Measurements from ENCODE around the gene DDAH1. TPM values are rescaled to one million over a fixed set of nuclear protein-coding genes. Genes with fewer than 3 reads are reported as not detected.

DDAH1 gene
- polyA plus RNA-seq, 1 donor from 2014 or later = 42.7 TPM

DNA sequence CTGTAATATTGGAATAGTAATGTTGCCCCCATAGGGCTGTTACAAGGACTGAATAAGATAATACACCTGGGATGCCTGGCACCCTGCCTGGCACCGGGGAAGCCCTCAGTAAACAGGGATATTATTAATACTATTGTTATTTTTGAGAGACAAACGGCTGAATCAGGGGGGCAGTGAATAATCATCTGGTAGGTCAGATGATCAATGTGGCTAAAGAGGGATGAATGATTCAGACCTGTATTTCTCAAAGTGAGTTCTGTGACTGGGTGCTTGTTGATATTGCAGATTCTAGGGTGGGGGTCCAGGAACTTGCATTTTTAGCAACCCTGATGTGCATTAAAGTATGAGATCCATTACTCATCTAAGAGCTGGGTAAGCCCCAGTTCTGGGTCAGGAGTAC lies 142.3 kb downstream of the DDAH1 start:
- Histone ChIP-seq H3K9me3 (ENCODE audit: low read length) (no peaks in the 10 kb centered on the region), H2AFZ (ENCODE audit: low read depth, low read length) (no peak overlapping the region), H3K9me2 (ENCODE audit: insufficient read depth, low read length) (no peaks in the 10 kb centered on the region), H3F3A (ENCODE audit: insufficient read depth, low read length, poor library complexity, severe bottlenecking) (no peaks in the 10 kb centered on the region), H3K36me3 (ENCODE audit: insufficient read depth, low read length) (peaks cover 3% of the 10 kb centered on the region), H3K27me3 (ENCODE audit: insufficient read depth, low read depth, low read length) (no peaks in the 10 kb centered on the region), H3K79me2 (replicated peaks; ENCODE audit: insufficient read depth, low read length) (no peaks in the 10 kb centered on the region), H4K20me1 (ENCODE audit: insufficient read depth) (no peaks in the 10 kb centered on the region), H3K4me2 (ENCODE audit: low read length) (no peak overlapping the region), H3K9ac (ENCODE audit: low read length) (no peak overlapping the region), H3K4me3 (ENCODE audit: low read length) (no peak overlapping the region), H3K27ac (ENCODE audit: low read length) (no peak overlapping the region)
- no peak for TF ChIP-seq EP300 (conservative IDR thresholded peaks at IDR 0.05; ENCODE audit: poor library complexity, severe bottlenecking)
- TF ChIP-seq RAD21 (conservative IDR thresholded peaks at IDR 0.05) = no peak
- TF ChIP-seq, protein P1, sequence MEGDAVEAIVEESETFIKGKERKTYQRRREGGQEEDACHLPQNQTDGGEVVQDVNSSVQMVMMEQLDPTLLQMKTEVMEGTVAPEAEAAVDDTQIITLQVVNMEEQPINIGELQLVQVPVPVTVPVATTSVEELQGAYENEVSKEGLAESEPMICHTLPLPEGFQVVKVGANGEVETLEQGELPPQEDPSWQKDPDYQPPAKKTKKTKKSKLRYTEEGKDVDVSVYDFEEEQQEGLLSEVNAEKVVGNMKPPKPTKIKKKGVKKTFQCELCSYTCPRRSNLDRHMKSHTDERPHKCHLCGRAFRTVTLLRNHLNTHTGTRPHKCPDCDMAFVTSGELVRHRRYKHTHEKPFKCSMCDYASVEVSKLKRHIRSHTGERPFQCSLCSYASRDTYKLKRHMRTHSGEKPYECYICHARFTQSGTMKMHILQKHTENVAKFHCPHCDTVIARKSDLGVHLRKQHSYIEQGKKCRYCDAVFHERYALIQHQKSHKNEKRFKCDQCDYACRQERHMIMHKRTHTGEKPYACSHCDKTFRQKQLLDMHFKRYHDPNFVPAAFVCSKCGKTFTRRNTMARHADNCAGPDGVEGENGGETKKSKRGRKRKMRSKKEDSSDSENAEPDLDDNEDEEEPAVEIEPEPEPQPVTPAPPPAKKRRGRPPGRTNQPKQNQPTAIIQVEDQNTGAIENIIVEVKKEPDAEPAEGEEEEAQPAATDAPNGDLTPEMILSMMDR (IDR thresholded peaks at IDR 0.05; ENCODE audit: poor library complexity, severe bottlenecking) = no peak
- TF ChIP-seq POLR2AphosphoS5 (IDR thresholded peaks at IDR 0.05) = no peak

DNA sequence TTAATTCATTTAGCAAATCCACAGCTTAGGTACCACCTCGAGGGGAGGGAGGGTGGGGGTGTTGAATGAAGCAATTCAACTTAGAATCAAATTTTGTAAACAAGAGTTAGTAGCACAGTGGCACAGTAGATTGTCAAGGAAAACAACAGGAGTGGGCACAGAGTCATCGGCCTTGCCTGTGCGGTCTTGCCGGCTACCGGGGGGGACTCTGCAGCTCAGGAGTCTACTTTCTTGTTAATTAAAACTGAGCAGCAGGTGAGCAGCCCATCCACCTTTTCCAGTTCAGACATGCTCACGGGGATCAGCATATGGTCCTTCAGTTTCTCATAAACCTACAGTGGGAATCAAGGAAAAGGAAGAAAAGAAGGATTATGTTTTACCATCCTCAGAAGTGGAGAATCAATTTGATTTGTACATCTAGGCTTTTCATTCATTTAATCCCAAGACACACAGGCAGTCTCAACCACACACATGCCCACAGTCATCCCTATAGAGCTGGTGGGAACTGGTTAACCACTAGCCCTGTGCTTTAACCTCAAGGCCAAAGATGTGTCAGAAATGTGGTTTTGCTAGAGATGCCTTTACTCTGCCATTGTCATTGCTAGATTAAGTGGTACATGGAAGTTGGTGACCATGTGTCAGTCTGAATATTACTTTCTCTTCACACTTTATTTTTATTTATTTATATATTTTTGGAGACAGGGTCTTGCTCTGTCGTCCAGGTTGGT lies 143.6 kb downstream of the DDAH1 start:
- no peaks in the 10 kb centered on the region for H3K27me3 ChIP-seq (ENCODE audit: insufficient read depth, low read depth, low read length)
- H2AFZ ChIP-seq (ENCODE audit: low read depth, low read length) = no peak overlapping the region
- H4K20me1 ChIP-seq (ENCODE audit: insufficient read depth) = no peaks in the 10 kb centered on the region
- H3F3A ChIP-seq (ENCODE audit: insufficient read depth, low read length, poor library complexity, severe bottlenecking) = no peaks in the 10 kb centered on the region
- H3K4me3 ChIP-seq (ENCODE audit: low read length) = no peak overlapping the region
- peaks cover 3% of the 10 kb centered on the region for H3K36me3 ChIP-seq (ENCODE audit: insufficient read depth, low read length)
- H3K9ac ChIP-seq (ENCODE audit: low read length) = no peak overlapping the region
- no peak overlapping the region for H3K4me2 ChIP-seq (ENCODE audit: low read length)
- H3K27ac ChIP-seq (ENCODE audit: low read length) = no peak overlapping the region
- no peaks in the 10 kb centered on the region for H3K79me2 ChIP-seq (replicated peaks; ENCODE audit: insufficient read depth, low read length)
- H3K9me3 ChIP-seq (ENCODE audit: low read length) = no peaks in the 10 kb centered on the region
- no peaks in the 10 kb centered on the region for H3K9me2 ChIP-seq (ENCODE audit: insufficient read depth, low read length)
- TF ChIP-seq MXI1 (conservative IDR thresholded peaks at IDR 0.05; ENCODE audit: poor library complexity, severe bottlenecking) (no peak), EP300 (conservative IDR thresholded peaks at IDR 0.05; ENCODE audit: poor library complexity, severe bottlenecking) (no peak), POLR2AphosphoS5 (IDR thresholded peaks at IDR 0.05) (no peak), TAF1 (IDR thresholded peaks at IDR 0.05; ENCODE audit: low read depth) (no peak), RAD21 (conservative IDR thresholded peaks at IDR 0.05) (no peak), SMC3 (conservative IDR thresholded peaks at IDR 0.05; ENCODE audit: poor library complexity) (no peak)
- TF ChIP-seq, protein P2, sequence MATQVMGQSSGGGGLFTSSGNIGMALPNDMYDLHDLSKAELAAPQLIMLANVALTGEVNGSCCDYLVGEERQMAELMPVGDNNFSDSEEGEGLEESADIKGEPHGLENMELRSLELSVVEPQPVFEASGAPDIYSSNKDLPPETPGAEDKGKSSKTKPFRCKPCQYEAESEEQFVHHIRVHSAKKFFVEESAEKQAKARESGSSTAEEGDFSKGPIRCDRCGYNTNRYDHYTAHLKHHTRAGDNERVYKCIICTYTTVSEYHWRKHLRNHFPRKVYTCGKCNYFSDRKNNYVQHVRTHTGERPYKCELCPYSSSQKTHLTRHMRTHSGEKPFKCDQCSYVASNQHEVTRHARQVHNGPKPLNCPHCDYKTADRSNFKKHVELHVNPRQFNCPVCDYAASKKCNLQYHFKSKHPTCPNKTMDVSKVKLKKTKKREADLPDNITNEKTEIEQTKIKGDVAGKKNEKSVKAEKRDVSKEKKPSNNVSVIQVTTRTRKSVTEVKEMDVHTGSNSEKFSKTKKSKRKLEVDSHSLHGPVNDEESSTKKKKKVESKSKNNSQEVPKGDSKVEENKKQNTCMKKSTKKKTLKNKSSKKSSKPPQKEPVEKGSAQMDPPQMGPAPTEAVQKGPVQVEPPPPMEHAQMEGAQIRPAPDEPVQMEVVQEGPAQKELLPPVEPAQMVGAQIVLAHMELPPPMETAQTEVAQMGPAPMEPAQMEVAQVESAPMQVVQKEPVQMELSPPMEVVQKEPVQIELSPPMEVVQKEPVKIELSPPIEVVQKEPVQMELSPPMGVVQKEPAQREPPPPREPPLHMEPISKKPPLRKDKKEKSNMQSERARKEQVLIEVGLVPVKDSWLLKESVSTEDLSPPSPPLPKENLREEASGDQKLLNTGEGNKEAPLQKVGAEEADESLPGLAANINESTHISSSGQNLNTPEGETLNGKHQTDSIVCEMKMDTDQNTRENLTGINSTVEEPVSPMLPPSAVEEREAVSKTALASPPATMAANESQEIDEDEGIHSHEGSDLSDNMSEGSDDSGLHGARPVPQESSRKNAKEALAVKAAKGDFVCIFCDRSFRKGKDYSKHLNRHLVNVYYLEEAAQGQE (IDR thresholded peaks at IDR 0.05; ENCODE audit: borderline replicate concordance) = no peak
- TF ChIP-seq, protein P1 (IDR thresholded peaks at IDR 0.05; ENCODE audit: poor library complexity, severe bottlenecking) = no peak

Measured in neural cell (in vitro differentiated cells).